Hepatocyte (in vitro differentiated cells): ENCODE data around the gene PRKAR1B. TPM values are rescaled to one million over a fixed set of nuclear protein-coding genes. Genes with fewer than 3 reads are reported as not detected.

Experiments used
- DNase-seq: peaks from one replicate; pipeline ENCODE4 v3.0.0-alpha.2; 2016; ENCODE audit warnings: low spot score
- H2AFZ ChIP-seq: fragments of 200-600 bp; sonication (generic); 2 replicates; pipeline ENCODE4 v1.6.0; 2016; ENCODE audit warnings: antibody characterized with exemption, mild to moderate bottlenecking
- H3K27ac ChIP-seq: fragments of 200-600 bp; sonication (generic); 2 replicates; pipeline ENCODE4 v1.5.1; 2016; ENCODE audit warnings: mild to moderate bottlenecking
- H3K27me3 ChIP-seq: fragments of 200-600 bp; sonication (generic); 2 replicates; pipeline ENCODE4 v1.6.1; 2016
- H3K36me3 ChIP-seq: fragments of 200-600 bp; sonication (generic); replicated peaks from 2 replicates; pipeline ENCODE4 v1.5.1; 2016; ENCODE audit warnings: low read depth; ENCODE audit not compliant: insufficient read depth
- H3K4me1 ChIP-seq: fragments of 200-600 bp; sonication (generic); 2 replicates; pipeline ENCODE4 v1.5.1; 2016; ENCODE audit warnings: mild to moderate bottlenecking, moderate library complexity; ENCODE audit not compliant: insufficient read depth
- H3K4me2 ChIP-seq: fragments of 200-600 bp; sonication (generic); 2 replicates; pipeline ENCODE4 v1.6.0; 2016
- H3K4me3 ChIP-seq: fragments of 200-600 bp; sonication (generic); 2 replicates; pipeline ENCODE4 v1.5.1; 2016; ENCODE audit warnings: mild to moderate bottlenecking
- H3K79me2 ChIP-seq: fragments of 200-600 bp; sonication (generic); 2 replicates; pipeline ENCODE4 v1.6.0; 2017; ENCODE audit warnings: mild to moderate bottlenecking
- H3K9me2 ChIP-seq: fragments of 200-600 bp; sonication (generic); replicated peaks from 2 replicates; pipeline ENCODE4 v1.6.0; 2017; ENCODE audit warnings: mild to moderate bottlenecking; ENCODE audit not compliant: insufficient read depth
- H3K9me3 ChIP-seq: fragments of 200-600 bp; sonication (generic); 2 replicates; pipeline ENCODE4 v1.5.1; 2016; ENCODE audit warnings: low read depth, mild to moderate bottlenecking
- H4K20me1 ChIP-seq: fragments of 200-600 bp; sonication (generic); 2 replicates; pipeline ENCODE4 v1.6.0; 2016; ENCODE audit warnings: mild to moderate bottlenecking; ENCODE audit not compliant: insufficient read depth, poor library complexity, severe bottlenecking
- CTCF ChIP-seq: fragments of 200-600 bp; sonication (generic); IDR thresholded peaks from 2 replicates; pipeline ENCODE4 v1.5.1; 2016; ENCODE audit warnings: antibody characterized with exemption, mild to moderate bottlenecking; ENCODE audit not compliant: poor library complexity
- EZH2 ChIP-seq: fragments of 200-600 bp; sonication (generic); IDR thresholded peaks from 2 replicates; pipeline ENCODE4 v1.6.1; 2016; ENCODE audit warnings: antibody characterized with exemption, mild to moderate bottlenecking, borderline replicate concordance
- EZH2phosphoT487 ChIP-seq: fragments of 200-600 bp; sonication (generic); IDR thresholded peaks from one replicate; pipeline ENCODE4 v1.6.1; 2018; ENCODE audit warnings: antibody characterized with exemption, mild to moderate bottlenecking, low read depth, moderate library complexity; ENCODE audit not compliant: unreplicated experiment, severe bottlenecking
- WGBS: methylation state at CpG from one replicate; pipeline ENCODE4 v1.1.6; 2016; ENCODE audit warnings: low lambda C conversion rate; ENCODE audit errors: missing lambda C conversion rate; 5-methylcytosine and 5-hydroxymethylcytosine counted together
- polyA plus RNA-seq: library from polyadenylated mRNA; unstranded; fragments of >200 nt; fragmentation: Nextera tagmentation; extraction: Ambion mirVana; gene quantifications from 2 replicates; pipeline ENCODE4 v1.2.1, GENCODE V29; 2016
- total RNA-seq: library from RNA; depleted of rRNA; stranded (reverse); fragments of >200 nt; gene quantifications from 2 replicates; pipeline ENCODE4 v1.2.3, GENCODE V29; 2014

Gene PRKAR1B
- total and polyA plus RNA-seq, 2 experiments from 2014 or later, result 16.6 to 28.7 TPM

- no peaks in the 10 kb centered on the region for H3K27me3 ChIP-seq
- H3K36me3 ChIP-seq, result no peaks in the 10 kb centered on the region
- 89% methylated on average over 14 of the region's 15 CpGs for WGBS
- H3K27ac ChIP-seq, result peak overlapping the region; percentile 62
- peaks cover 19% of the 10 kb centered on the region for H3K79me2 ChIP-seq
- H3K4me1 ChIP-seq, result peaks cover 37% of the 10 kb centered on the region
- DNase-seq, result no peak
- no peaks in the 10 kb centered on the region for H3K9me2 ChIP-seq
- no peak overlapping the region for H2AFZ ChIP-seq
- no peak overlapping the region for H3K4me2 ChIP-seq
- no peaks in the 10 kb centered on the region for H3K9me3 ChIP-seq
- H4K20me1 ChIP-seq, result peaks cover under 1% of the 10 kb centered on the region
- TF ChIP-seq CTCF (no peak), EZH2phosphoT487 (no peak), EZH2 (no peak)
- H3K4me3 ChIP-seq, result no peak overlapping the region
Observed at GRCh38 chr7:506921-507622, 220.0 kb downstream of the PRKAR1B start.

GRCh38 chr7:506391-506831, 220.7 kb downstream of the PRKAR1B start:
- Histone ChIP-seq H3K27ac (peak overlapping the region; percentile 99), H2AFZ (no peak overlapping the region), H3K4me2 (no peak overlapping the region), H3K27me3 (no peaks in the 10 kb centered on the region), H3K9me2 (no peaks in the 10 kb centered on the region), H3K4me3 (no peak overlapping the region), H3K36me3 (no peaks in the 10 kb centered on the region), H3K79me2 (peaks cover 20% of the 10 kb centered on the region), H3K4me1 (peaks cover 38% of the 10 kb centered on the region), H3K9me3 (no peaks in the 10 kb centered on the region), H4K20me1 (no peaks in the 10 kb centered on the region)
- no peak for DNase-seq
- WGBS, result 96% methylated on average over 10 of the region's 11 CpGs
- no peak for TF ChIP-seq EZH2phosphoT487
- no peak for TF ChIP-seq CTCF
- no peak for TF ChIP-seq EZH2

GRCh38 chr7:505171-505570, 221.9 kb downstream of the PRKAR1B start:
- DNase-seq, result no peak
- H3K9me2 ChIP-seq, result no peaks in the 10 kb centered on the region
- H3K4me2 ChIP-seq, result no peak overlapping the region
- WGBS, result 90% methylated on average over 13 of the region's 16 CpGs
- H3K36me3 ChIP-seq, result no peaks in the 10 kb centered on the region
- no peak overlapping the region for H2AFZ ChIP-seq
- peaks cover 21% of the 10 kb centered on the region for H3K79me2 ChIP-seq
- no peaks in the 10 kb centered on the region for H4K20me1 ChIP-seq
- H3K27ac ChIP-seq, result peak overlapping the region; percentile 99
- H3K27me3 ChIP-seq, result no peaks in the 10 kb centered on the region
- no peaks in the 10 kb centered on the region for H3K9me3 ChIP-seq
- TF ChIP-seq EZH2 (no peak), EZH2phosphoT487 (no peak), CTCF (no peak)
- no peak overlapping the region for H3K4me3 ChIP-seq
- H3K4me1 ChIP-seq, result peaks cover 38% of the 10 kb centered on the region
